Measurements from ENCODE around the gene MFSD1.
A peak's percentile ranks its signal among the peaks of the same experiment; 100 is the strongest.

MFSD1 gene, protein sequence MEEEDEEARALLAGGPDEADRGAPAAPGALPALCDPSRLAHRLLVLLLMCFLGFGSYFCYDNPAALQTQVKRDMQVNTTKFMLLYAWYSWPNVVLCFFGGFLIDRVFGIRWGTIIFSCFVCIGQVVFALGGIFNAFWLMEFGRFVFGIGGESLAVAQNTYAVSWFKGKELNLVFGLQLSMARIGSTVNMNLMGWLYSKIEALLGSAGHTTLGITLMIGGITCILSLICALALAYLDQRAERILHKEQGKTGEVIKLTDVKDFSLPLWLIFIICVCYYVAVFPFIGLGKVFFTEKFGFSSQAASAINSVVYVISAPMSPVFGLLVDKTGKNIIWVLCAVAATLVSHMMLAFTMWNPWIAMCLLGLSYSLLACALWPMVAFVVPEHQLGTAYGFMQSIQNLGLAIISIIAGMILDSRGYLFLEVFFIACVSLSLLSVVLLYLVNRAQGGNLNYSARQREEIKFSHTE

DNA sequence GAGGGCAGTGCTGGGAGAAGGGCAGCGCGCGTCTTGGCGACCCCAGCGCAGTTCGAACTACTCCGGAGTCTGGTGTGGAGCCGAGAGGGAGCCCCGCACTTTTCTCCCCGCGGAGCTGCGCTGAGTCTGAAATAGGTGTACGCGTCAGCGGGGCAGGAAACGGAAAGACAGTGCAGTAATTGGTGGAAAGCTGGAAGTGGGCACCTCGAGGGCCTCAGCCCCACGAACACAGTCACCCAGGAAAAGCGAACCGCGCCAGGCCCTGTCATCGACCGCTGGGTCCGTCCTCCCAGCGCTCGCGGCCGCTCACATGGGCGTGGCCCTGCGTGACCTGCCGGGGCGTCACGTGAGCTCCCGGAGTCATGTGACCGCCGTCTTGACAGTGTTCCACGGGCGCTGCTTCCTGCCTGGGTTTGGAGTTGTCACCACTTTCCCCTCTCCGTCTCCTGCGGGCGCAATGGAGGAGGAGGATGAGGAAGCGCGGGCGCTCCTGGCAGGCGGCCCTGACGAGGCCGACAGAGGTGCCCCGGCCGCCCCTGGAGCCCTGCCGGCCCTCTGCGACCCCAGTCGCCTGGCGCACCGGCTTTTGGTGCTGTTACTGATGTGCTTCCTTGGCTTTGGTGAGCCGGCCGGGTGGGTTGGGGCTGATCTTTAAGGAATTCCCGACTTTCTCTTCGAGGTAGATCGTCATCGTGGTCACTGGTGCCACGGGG lies at the start of gene MFSD1:
Gene MFSD1 (plus strand): TSS at position 359 of the 713 bp plus-strand sequence. CDS start 99 bp downstream, at position 458.
- DNase-seq (ENCODE audit: low spot score) = peak; percentile 96

DNA sequence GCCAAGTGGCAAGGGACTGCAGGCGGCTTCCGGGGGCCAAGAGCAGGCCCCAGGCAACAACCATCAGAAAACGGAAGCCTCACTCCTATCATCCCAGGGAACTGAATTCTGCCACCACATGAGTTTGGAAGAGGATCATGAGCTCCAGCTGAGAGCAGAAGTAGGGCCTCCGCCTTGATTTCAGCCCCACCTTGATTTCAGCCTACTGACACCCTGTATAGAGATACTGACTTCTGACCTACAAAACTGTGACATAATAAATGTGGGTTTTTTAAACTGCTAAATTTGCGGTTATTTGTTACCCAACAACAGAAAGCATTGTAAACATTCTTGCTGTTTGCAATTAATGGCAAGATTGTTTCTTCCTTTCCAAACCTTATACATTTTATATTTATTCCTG lies 48.0 kb upstream of the MFSD1 start:
- DNase-seq (ENCODE audit: low spot score) = no peak

DNA sequence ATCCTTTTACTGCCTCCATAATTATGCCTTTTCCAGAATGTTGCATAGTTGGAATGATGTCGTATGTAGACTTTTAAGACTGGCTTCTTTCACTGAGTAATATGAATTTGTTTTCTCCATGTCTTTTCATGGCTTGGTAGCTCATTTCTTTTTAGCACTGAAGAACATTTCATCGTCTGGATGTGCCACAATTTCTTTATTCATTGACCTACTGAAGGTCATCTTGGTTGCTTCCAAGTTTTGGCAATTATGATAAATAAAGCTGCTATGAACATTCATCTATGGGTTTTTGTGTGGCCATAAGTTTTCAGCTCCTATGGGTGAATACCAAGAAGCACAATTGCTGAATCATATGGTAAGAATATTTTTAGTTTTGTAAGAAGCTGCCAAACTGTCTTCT lies 46.4 kb upstream of the MFSD1 start:
- DNase-seq (ENCODE audit: low spot score) = no peak

DNA sequence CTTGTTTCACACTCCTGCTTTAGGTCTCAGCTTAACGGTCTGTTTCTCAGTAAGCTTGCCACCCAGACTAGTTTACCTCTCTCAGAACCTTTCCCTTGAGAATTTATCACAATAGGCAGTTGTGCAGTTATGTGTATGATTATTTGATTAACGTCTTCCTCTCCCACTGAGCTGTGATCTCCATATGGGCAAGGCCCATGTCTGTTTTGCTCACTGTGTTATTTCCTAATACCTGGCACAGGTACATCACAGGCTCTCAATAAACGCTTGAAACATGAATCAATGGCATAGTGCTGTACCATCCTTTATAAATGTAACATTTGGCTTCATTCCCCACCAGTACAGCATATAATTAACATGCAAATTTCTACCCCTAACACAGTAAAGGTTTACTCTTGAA lies 40.5 kb upstream of the MFSD1 start:
- DNase-seq (ENCODE audit: low spot score) = no peak

DNA sequence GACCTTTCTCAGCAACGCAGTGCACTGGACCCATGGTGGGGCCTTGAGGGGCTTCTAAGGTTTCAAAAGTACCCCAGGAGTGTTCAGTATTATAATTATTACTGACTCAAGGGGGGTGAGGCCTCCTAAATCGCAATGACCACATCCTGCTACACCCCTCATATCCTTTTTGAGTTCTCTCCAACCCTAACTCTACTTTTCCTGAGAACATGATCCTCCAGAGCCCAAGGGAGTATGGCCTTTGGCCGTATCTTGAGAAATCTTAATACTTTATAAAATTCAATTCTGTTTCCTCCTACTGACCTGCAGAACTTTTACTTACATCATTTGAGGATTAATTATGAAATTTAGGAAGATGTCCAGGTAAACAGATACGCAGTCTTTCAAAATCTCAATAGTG lies 39.2 kb upstream of the MFSD1 start:
- no peak for DNase-seq (ENCODE audit: low spot score)

DNA sequence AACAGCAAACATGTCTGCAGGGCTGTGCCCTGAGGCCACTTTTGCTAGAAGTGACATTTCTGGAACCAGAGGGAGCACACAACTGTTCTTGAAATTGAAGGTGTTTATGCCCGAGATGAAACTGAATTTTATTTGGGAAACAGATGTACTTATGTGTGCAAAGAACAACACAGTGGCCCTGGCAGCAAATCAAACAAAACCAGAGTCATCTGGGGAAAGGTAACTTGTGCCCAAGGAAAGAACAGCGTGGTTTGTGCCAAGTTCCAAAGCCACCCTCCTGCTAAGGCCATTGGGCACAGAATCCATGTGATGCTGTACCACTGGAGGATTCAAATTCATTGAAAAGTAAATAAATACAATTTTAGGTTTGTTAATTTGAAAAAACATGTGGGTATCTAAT lies 38.4 kb upstream of the MFSD1 start:
- DNase-seq (ENCODE audit: low spot score) = no peak

DNA sequence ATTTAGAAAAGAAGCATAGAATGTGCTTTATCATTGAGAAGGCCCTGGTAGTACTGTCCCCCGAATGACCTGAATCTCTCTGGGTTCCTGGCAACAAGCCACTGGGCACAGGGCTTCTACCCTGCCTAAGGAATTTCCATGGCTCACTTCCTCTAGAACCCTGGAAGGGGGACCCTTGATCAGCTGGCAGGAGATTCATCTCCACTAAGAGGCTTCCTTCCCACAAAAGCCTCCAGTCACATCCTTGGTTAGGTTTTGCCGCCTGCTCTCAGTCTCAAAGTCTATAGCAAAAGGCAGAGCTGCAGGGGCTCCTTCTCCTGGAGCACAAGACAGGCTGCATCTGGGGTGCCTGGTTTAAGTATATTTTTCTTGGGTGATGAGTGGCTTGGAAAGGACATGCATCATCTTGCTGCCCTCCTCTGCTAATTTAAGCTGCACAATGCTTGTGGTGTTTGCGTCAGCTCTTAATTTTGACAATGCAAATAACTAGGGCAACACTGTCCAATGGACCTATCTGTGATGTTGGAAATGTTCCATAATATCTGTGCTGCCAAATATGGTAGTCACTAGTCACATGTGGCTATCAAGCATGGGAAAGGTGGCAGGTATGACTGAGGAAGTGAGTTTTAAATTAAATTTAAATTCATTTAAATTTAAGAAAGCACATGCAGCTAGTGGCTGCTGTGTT lies 36.2 kb upstream of the MFSD1 start:
- no peak for DNase-seq (ENCODE audit: low spot score)

DNA sequence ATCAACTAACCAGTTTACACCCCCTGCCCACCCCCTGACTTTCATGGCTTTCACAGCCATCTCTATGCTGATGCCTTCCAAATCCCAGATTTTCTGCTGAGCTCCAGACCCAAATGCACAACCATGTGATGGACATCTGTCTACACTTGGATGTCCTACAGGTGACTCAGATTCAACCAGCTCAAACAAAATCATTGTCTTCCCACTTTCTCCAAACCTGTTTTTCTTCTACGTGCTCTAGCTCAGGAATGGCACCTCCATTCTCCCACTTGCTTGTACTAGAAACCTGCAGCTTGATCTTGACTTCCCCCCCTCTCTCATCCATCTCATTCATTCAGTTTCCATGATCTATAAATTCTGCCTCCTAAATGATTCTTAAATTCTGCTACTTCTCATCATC lies 35.5 kb upstream of the MFSD1 start:
- no peak for DNase-seq (ENCODE audit: low spot score)

DNA sequence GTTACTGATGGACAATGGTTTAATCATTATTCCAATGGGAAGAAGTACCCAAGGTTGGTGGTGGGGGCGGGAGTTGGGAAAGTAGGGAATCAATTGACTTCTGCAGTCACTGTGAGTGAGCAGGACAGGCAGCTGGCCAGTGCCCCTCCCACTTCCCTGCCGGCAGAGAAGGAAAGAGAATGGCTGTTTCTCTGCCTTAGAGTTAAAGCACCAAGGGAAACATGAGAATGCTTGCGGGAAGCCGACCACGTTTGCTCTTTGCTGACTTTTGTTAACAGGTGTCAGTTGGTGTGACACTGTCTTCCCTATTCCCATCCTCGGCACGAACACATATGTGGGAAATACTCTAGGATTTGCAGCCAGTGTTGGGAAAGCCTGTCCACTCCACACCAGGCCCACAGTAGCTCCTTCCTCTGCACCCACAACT lies 33.5 kb upstream of the MFSD1 start:
- peak; percentile 81 for DNase-seq (ENCODE audit: low spot score)

DNA sequence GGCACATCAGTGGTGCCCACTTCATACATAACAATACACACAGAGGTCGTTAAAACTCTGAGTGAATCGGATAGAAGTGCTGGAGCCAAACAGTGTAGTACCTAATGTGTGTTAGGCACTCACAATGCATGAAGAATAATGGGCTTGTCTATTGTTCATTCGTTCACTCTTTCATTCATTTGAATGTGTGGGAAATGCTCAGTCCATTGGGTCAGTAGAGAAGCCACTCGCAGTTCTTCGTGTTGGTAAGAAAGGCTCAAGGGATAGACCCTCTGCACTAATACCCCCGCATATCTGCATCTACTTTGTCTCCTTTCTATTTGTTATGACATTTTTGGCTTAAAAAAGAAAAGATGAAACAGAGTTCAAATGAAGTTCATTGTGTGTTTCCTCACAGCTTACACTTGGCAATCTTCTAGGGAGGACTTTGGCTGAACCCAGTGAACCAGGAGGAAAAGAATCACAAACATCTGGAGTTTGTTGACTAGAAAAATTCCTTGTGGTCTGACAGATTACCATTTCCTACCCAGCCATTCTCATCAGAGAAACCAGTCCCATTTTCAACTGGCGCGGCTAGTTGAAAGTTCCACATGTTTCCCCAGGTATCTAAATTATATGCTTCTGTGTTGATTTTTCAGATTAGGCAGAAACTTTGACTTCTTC lies 32.8 kb upstream of the MFSD1 start:
- DNase-seq (ENCODE audit: low spot score) = peak; percentile 68

DNA sequence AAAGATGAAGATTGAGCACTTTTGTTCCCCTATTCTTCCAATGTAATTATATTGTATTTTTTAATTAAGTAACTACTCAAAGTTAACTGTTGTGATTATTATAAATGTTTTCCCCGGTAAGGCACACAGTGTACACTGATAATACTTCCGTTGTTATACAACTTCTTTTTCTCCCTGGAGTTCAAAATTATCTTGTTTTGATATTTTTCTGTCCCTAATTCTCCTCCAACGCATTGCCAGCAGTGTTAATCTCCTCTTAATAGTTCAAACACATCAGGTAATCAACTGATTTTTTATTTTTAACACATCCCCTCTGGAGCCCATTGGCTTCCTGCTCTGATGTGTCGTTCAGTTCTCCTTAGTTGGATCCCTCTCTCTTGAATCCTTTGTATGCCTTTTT lies 32.3 kb upstream of the MFSD1 start:
- no peak for DNase-seq (ENCODE audit: low spot score)

DNA sequence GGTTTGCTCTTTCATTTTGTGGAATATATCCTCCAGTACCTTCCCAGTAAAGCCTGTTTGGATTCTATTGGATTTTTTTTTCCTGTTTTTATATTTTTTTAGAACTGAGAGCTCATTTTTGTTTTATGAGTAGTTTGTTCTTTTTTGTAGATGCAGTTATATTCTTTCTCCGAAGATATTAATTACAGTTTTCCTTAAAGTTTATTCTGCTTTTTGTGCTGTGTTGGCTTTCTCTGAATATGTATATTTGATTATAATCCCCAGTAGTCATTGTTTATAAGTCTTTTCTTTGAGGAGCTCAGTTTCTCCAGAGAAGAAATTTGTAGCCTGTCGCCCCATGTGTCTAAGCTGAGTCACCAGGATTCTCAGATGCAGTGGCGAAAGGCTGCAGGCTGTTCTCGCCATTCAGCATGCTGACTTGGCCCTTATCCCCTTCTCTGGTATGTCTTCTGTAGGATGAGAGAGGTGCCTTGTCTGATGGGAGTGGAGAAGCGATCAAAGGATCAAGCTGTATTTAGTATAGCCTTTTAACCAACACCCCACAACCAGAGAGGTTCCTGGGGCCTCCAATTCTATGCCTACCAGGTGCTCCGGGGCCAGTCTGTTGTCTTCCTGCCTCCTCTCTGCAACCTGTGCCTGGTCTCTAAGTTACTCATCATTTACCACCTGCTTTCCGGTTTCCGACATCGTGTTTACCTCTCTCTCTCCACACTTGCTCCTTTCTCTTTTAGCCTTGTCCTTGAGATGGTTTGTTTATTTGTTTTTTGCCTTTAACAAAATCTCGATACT lies 31.7 kb upstream of the MFSD1 start:
- no peak for DNase-seq (ENCODE audit: low spot score)

DNA sequence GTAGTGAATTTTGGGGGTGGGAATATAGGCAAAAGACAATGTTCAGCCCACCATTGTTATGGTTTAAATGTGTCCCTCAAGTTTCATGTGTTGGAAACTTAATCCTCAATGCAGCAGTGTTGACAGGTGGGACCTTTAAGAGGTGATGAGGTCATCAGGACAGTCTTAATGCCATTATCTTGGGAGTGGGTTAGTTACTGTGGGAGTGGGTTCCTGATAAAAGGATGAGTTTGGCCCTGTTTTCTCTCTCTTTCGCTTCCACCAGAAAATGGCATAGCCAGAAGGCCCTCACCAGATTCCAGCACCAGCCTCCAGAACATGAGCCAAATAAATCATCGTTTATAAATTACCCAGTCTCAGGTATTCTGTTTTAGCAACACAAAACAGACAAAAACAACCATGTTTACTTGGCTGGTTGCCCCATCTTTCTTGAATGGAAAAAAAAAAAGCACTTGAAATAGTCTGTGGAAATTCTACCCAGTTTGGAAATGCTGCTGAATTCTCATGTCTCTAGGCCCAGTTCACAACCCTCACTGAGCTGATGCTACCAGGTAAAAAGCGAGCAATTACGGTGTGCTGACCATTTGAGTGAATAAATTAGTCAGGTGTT lies 31.0 kb upstream of the MFSD1 start:
- no peak for DNase-seq (ENCODE audit: low spot score)

DNA sequence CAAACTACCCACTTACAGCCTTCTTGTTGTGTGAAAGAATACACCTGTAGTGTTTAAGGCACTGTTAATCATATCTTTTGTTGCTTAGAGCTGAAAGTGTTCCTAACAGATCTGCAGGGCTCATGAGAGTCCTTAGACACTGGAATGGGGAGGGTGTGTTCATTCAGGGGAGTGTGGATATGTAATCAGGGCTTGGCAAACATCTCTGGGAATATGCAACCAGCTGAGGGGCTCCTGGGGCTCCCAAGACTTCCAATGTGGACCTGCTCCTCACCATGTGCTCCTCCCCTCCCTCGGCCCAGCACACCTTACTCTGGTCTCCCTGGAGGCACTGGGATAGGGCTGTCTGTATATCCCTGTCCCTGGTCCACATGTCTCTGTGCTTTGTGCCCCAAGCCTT lies 30.3 kb upstream of the MFSD1 start:
- DNase-seq (ENCODE audit: low spot score) = no peak

DNA sequence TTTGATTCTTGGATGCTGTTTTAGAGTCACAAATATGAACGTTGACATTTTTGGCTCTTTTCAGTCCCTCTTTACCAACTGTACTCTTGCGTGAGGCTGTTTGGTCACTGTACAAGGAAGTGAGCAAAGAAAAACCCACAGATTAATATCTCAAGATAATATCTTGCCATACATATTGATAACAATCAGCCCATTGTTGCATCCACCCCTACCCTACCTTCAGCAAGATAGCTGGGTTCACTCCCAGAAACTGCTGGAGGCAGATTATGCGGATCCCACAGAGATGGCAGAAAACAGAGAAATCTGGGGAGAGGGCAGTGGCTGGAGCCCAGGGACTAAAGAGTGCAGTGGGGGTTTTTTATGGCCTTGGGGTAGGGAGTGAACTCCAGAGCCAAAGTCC lies 29.9 kb upstream of the MFSD1 start:
- DNase-seq (ENCODE audit: low spot score) = no peak

DNA sequence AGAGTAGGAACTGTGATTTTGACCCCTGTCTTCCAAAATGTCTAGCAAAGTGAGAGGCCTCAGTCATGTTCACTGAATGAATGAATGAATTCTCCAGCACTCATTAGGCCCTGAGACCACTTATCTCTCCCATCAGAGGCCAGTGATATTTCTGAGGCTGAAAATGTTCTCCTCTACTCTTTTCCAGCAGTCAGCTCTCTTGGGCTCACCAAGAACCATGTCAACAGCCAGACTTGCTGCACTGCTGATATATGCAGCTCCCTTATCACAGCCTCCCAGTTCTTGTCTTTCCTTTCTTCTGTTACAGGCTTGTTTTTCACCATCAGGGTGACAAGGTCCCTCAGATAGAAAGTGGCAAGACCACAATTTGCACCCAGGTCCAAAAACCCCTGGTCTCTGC lies 28.7 kb upstream of the MFSD1 start:
- DNase-seq (ENCODE audit: low spot score) = no peak

DNA sequence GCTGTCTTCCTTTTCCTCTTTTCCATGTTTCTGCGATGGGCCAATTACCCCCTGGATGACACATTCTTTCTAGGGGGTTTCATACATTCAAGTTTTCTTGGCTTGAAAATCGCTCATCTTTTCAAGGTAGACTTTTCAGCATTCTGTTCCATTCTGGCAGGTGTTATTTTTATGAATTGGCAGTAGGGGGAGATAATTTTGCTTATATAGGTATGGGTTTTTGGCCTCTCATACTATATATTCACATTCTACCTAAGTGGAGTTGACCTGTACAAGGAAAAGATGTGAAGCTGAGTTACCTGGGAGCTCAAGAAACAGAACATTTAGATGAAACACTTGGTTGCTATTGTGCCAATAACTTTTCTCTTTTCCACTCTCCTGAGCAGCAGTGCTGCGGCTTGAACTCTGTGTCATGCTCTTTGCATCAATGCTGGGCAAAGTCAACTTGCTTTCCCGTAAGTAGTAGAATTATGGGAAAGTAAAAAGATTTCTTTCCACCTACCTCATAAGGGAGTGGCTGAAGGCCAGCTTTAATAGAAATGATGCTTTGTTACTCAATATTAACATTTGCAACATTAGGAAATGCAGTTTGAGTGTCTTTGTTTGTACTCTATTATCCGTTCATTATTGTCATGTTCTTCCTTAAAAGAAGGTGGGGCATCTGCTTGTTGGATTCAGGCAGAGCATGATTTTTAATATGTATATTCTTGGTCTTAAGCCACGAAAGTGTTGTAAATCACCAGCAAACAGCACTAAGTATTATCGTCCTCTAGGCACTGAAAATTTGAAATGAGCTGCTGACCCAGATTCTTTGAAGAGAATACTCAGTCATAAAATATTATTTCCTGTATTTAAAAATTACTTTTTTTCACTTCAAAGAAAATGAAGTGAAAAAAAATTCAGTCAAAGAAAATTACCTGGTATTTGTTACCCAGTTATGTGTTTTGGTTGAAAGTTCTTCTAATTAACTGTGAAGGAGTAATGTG lies 27.7 kb upstream of the MFSD1 start:
- DNase-seq (ENCODE audit: low spot score) = no peak

DNA sequence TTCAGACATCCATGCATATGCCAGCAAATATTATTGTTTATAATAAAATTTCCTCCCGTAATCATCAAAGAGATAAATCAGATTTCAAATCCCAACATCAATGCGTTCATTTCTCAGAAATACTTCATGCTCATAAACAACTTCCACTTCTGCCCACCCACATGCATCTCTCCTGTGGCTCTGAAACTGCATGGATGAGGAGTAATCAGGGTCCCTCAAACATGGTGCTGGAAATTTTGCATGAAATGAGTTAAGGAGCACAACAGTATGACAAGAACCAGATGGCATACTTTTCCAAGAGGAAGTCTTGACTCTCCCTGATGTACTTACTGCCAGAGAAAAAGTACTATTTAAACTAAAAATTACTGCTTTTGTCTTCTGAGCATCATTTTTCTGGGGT lies 26.9 kb upstream of the MFSD1 start:
- no peak for DNase-seq (ENCODE audit: low spot score)

All from left forelimb (tissue), 1 donor.